ENCODE measurements around the gene GAGE13.
A peak's percentile ranks its signal among the peaks of the same experiment; 100 is the strongest.
"Not testable (repeated sequence)": the region's sequence is repeated elsewhere in the genome, so short reads cannot be mapped to it uniquely, and the experiment has no call there.

Gene GAGE13, protein sequence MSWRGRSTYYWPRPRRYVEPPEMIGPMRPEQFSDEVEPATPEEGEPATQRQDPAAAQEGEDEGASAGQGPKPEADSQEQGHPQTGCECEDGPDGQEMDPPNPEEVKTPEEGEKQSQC

GRCh38 chrX:49331282-49331681 lies at the start of gene GAGE13:
Gene GAGE13, plus strand, starts transcription at chrX:49331582. Its CDS starts 1,156 bp downstream, at chrX:49332738.
- DNase-seq, result not testable (repeated sequence)

GRCh38 chrX:49282647-49283011 lies 48.8 kb upstream of the GAGE13 start:
- no peak for DNase-seq

- no peak for DNase-seq
Observed at GRCh38 chrX:49284212-49284611, 47.2 kb upstream of the GAGE13 start.

DNA sequence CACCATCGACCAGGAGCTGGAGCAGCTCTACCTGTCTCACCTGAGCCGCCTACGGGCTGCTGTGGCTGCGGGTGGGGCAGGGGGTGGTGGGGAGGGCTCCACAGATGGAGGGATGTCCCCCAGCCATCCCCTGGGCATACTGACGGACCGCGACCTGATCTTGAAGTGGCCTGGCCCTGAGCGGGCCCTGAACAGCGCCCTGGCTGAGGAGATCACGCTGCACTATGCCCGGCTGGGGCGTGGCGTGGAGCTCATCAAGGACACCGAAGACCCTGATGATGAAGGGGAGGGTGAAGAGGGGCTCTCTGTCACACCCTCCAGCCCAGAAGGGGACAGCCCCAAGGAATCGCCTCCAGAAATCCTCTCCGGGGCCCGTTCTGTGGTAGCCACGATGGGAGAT lies 45.2 kb upstream of the GAGE13 start:
- no peak for DNase-seq

- no peak for DNase-seq
Observed at GRCh38 chrX:49286581-49286980, 44.8 kb upstream of the GAGE13 start.

- no peak for DNase-seq
Observed at GRCh38 chrX:49287665-49288064, 43.7 kb upstream of the GAGE13 start.

DNA sequence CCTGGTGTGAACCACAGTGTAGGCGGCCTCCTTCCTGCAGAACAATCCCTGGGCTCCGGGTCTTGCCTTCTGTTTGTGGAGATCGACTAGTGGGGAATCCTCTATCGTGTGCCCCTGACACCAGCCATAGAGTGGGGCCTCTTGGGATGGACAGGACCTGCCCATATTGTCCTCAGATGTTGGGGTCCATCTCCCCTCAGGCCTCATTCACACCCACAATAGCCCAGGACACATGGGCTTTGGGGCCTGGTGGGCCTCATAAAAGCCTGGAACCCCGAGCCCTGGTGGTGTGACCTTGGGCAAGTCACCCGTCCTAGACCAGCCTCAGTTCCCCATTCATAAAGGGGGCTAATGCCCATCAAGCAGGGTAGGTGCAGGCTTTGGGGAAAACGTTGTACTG lies 41.2 kb upstream of the GAGE13 start:
- DNase-seq, result no peak

DNA sequence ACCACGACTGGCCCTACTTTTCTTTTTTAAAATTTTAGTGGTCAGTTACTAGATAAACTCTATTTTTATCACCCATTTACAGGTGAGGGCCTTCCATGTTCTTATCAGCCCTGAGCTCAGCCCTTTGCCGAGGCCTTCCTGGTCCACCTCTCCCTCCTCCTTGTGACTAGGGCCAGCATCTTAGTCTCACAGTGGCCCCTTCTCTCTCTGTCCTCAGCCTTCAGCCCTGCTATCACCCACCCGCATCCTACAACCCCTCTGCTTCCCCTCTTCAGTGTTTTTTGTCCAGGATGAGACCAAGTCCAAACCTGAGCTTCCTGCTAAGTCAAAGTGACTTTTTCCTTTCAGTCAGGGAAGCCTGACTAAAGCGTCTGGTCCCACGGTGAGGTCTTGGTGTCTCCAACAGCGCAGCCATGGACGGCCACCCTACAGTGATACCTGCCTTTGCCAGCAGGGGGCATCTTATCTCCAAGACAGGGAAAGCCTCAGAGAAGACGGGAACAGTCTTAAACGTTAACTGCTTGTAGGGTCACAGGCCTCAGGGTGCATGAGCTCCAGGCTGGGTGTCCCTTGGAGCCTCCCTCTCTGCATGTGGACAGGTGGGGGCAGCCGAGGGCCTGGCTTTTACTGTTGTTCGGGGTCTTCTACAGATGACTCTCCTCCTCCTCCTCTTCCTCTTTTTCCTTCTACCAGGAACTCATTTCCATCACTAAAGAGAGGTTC lies 39.6 kb upstream of the GAGE13 start:
- peak; percentile 71 for DNase-seq

DNA sequence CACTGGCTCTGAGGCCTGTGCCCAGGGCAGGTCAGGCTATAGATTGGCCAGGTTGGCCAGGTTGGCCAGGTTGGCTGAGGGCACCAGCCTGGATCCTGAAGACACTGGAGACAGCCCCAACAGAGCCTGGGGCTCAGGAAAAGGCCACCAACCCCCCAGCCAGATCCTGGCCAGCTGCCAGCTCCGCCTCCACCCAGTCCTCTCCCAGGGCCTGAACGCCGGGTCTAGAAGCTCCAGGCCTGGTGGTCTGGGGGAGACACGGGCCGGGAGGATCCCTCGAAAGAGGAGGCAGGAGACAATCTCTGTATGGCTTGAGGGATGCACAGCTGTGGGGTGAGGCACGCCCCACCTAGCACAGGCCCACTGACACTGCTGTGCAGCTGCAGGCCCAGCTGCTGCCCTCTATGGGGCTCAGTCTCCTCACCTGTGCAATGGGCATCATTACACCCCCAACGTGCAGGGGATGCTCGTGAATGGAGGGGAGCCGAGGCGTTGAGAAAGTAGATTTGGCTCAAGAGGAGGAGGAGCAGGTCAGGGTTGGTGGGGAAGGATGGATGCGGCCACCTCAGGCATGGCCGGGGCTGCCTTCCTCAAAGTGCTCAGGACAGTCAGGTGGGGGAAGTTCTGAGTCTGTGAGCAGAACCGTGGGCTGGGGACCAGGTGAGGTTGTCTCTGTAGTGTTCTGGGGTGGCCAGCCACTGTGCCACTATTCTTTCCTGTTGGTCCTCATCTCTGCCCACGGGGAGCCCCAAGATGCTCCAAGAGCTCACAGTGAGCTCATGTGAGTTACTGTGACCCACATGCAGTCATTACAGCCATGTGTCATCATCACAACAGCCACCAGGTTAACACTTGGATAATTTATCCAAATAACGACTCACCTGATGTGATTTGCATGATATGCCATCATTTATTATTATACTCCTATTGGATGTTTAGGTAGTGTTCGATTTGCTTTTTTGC lies 38.7 kb upstream of the GAGE13 start:
- DNase-seq, result no peak

DNA sequence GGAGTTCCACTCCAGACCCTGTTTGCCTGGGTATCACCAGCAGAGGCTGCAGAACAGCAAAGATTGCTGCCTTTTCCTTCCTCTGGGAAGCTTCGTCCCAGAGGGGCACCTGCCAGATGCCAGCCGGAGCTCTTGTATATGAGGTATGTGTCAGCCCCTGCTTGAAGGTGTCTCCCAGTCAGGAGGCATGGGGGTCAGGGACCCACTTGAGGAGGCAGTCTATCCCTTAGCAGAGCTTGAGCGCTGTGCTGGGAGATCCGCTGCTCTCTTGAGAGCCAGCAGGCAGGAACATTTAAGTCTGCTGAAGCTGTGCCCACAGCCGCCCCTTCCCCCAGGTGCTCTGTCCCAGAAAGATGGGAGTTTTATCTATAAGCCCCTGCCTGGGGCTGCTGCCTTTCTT lies 32.1 kb upstream of the GAGE13 start:
- not testable (repeated sequence) for DNase-seq

DNA sequence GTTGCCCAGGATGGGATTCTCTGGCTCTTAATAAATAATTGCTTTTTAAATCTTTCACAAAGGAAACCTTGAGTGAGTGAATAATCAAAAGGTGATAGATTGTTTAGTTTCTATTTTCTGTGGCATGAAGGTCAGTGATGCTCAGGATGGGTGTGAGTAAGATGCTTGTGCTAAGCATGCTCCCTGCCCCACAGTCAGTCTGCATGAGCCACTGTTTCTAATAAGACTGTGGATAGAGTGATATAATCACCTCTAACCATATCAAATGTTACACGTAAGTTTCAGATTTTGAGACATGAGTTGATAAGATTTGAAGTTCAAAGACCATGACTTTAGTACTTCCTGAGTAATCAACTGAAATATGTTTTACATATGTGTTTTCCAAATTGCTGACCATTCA lies 30.7 kb upstream of the GAGE13 start:
- no peak for DNase-seq

GRCh38 chrX:49303346-49303745 lies 28.0 kb upstream of the GAGE13 start, which contains the start of gene GAGE10:
Gene GAGE10, plus strand, starts transcription at chrX:49303646. Its CDS starts 1,214 bp downstream, at chrX:49304860.
- DNase-seq, result no peak

GRCh38 chrX:49307775-49308174 lies 23.6 kb upstream of the GAGE13 start:
- not testable (repeated sequence) for DNase-seq

DNA sequence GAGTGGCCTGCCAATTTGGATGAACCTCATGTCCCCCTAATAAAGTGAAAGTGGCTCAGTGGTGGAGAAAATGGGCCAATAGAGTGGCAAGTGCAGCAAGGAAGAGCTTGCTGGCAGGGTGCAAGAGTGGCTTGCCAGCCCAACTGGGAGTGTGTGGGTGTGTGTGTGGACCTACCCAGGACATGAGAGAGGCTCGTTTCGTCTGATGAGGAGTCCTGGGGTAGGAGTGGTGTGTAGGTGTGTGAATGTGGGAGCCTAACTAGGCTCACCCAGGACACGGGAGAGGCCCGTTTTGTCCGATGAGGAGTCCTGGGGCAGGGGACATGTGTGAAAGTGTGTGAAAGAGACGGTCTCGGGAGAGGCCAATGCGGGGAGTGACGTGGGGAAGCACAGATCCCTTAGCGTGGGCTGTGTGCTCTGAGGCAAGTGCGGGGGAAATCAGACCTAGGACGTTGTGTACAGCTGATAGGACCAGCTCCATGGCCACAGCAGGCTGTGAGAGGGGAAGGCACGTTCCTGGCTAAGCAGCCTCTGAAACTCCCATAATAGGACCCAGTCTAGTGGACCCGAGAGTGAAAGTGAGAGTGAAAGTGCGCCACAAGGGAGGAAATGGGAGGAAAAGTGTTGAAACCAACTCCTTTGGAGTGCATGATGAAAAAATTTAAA lies 22.6 kb upstream of the GAGE13 start:
- DNase-seq, result peak; percentile 7

- DNase-seq, result no peak
Observed at GRCh38 chrX:49309401-49309981, 21.9 kb upstream of the GAGE13 start.

- no peak for DNase-seq
Observed at GRCh38 chrX:49310371-49310770, 21.0 kb upstream of the GAGE13 start.

GRCh38 chrX:49312176-49312575 lies 19.2 kb upstream of the GAGE13 start:
- no peak for DNase-seq

GRCh38 chrX:49316085-49316484 lies 15.3 kb upstream of the GAGE13 start:
- DNase-seq, result no peak

- DNase-seq, result not testable (repeated sequence)
Observed at GRCh38 chrX:49321737-49322136, 9.6 kb upstream of the GAGE13 start, which contains the start of gene GAGE12J. Gene GAGE12J, plus strand, starts transcription at chrX:49322037. Its CDS starts 1,157 bp downstream, at chrX:49323194.

- not testable (repeated sequence) for DNase-seq
Observed at GRCh38 chrX:49322266-49322665, 9.1 kb upstream of the GAGE13 start.

- DNase-seq, result not testable (repeated sequence)
Observed at GRCh38 chrX:49323735-49324134, 7.6 kb upstream of the GAGE13 start.

DNA sequence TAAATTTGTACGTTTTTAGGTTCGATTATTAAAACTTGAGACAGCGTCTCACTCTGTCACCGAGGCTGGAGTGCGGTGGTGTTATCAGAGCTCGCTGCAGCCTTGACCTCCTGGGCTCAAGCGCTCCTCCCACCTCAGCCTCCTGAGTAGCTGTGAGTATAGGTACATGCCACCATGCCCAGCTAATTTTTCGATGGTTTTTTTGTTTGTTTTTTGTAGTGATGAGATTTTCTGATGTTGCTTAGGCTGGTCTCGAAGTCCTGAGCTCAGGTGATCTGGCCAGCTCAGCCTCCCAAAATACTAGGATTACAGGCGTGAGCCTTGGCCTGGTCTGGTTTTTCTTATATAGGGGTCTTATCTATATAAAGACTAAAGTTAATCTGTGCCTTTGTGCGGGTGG lies 961 bp upstream of the GAGE13 start:
- not testable (repeated sequence) for DNase-seq

Data from activated naive CD4-positive, alpha-beta T cell treated with Interleukin-2 at 50 U/mL for 16 hours (primary cell).